Peyer's patch (tissue), 4 donors: Measurements from ENCODE around the gene SLC39A5.

Experiments used
- POLR2A ChIP-seq, 2 donors: fragments of 450-650 bp; IDR thresholded peaks; one replicate each; pipeline ENCODE4 v1.5.1; 2017; ENCODE audit warnings: antibody characterized with exemption in 2 of 2, mild to moderate bottlenecking in 2 of 2, moderate library complexity in 2 of 2
- TF ChIP-seq, protein P1 (sequence below), 6 experiments: fragments of 450-650 bp in 4 of 6; fragments of 200-600 bp in 2 of 6; sonication (generic) in 1 of 6; IDR thresholded peaks; one replicate each; pipeline ENCODE4 v1.5.1; 2017 to 2019; ENCODE audit warnings: antibody characterized with exemption in 6 of 6, mild to moderate bottlenecking in 3 of 6, moderate library complexity in 1 of 6

GRCh38 chr12:56216461-56216860 lies 13.4 kb upstream of the SLC39A5 start:
- TF ChIP-seq, protein P1, sequence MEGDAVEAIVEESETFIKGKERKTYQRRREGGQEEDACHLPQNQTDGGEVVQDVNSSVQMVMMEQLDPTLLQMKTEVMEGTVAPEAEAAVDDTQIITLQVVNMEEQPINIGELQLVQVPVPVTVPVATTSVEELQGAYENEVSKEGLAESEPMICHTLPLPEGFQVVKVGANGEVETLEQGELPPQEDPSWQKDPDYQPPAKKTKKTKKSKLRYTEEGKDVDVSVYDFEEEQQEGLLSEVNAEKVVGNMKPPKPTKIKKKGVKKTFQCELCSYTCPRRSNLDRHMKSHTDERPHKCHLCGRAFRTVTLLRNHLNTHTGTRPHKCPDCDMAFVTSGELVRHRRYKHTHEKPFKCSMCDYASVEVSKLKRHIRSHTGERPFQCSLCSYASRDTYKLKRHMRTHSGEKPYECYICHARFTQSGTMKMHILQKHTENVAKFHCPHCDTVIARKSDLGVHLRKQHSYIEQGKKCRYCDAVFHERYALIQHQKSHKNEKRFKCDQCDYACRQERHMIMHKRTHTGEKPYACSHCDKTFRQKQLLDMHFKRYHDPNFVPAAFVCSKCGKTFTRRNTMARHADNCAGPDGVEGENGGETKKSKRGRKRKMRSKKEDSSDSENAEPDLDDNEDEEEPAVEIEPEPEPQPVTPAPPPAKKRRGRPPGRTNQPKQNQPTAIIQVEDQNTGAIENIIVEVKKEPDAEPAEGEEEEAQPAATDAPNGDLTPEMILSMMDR (IDR thresholded peaks at IDR 0.05), result no peak
- no peak for TF ChIP-seq POLR2A (IDR thresholded peaks at IDR 0.05)
